ENCODE measurements around the gene TGFBR3L.
"Not testable (repeated sequence)": the region's sequence is repeated elsewhere in the genome, so short reads cannot be mapped to it uniquely, and the experiment has no call there.

The TGFBR3L gene

GRCh38 chr19:7961082-7961481, 46.5 kb downstream of the TGFBR3L start:
- not testable (repeated sequence) for DNase-seq (ENCODE audit: low spot score)

- no peak for DNase-seq (ENCODE audit: low spot score)
Measured at GRCh38 chr19:7961920-7962626, 47.4 kb downstream of the TGFBR3L start.

GRCh38 chr19:7962644-7963268, 48.1 kb downstream of the TGFBR3L start:
- no peak for DNase-seq (ENCODE audit: low spot score)

- DNase-seq (ENCODE audit: low spot score), result no peak
Measured at GRCh38 chr19:7963566-7963965, 48.9 kb downstream of the TGFBR3L start.

GRCh38 chr19:7965259-7965841, 50.7 kb downstream of the TGFBR3L start:
- DNase-seq (ENCODE audit: low spot score), result no peak

- DNase-seq (ENCODE audit: low spot score), result no peak
Measured at GRCh38 chr19:7965921-7966665, 51.5 kb downstream of the TGFBR3L start.

GRCh38 chr19:7968008-7968795, 53.6 kb downstream of the TGFBR3L start:
- no peak for DNase-seq (ENCODE audit: low spot score)

Measured in AG08395 (cell line).